Measurements from ENCODE around the gene GRK1.
A peak's percentile ranks its signal among the peaks of the same experiment; 100 is the strongest.
"Not testable (repeated sequence)": the region's sequence is repeated elsewhere in the genome, so short reads cannot be mapped to it uniquely, and the experiment has no call there.

GRK1 gene

DNA sequence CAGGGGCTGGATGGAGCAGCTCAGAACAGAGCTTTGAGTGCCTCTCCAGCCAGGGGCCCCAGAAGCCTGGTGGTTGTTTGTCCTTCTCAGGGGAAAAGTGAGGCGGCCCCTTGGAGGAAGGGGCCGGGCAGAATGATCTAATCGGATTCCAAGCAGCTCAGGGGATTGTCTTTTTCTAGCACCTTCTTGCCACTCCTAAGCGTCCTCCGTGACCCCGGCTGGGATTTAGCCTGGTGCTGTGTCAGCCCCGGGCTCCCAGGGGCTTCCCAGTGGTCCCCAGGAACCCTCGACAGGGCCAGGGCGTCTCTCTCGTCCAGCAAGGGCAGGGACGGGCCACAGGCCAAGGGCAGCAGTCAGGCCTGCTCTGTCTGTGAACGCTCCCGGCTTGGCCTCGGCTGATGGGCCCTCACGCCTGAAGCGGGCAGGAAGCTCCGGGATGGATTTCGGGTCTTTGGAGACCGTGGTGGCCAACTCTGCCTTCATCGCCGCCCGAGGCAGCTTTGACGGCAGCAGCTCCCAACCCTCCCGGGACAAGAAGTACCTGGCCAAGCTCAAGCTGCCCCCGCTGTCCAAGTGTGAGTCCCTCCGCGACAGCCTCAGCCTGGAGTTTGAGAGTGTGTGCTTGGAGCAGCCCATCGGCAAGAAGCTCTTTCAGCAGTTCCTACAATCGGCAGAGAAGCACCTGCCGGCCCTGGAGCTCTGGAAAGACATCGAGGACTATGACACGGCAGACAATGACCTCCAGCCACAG is at the start of gene GRK1:
GRK1 (plus strand) TSS at position 269 of the 751 bp plus-strand sequence; CDS start at position 437, 168 bp downstream.
- no peak for DNase-seq

DNA sequence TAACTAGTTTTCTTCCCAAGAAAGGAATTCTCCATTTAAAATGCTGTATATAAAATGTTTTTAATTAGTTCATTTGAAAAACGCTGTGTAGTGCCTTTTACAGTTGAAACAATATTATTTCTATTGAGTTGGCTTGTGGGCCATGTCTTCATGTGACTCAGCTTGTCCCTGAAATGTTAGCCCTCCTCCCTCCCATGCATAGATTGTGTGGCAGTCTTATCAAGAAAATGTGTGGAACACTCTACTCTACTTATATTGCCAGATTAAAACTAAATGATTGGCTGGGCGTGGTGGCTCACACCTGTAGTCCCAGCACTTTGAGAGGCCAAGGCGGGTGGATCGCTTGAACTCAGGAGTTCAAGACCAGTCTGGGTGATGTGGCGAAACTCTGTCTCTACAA is 49.1 kb upstream of the GRK1 start:
- no peak for DNase-seq

DNA sequence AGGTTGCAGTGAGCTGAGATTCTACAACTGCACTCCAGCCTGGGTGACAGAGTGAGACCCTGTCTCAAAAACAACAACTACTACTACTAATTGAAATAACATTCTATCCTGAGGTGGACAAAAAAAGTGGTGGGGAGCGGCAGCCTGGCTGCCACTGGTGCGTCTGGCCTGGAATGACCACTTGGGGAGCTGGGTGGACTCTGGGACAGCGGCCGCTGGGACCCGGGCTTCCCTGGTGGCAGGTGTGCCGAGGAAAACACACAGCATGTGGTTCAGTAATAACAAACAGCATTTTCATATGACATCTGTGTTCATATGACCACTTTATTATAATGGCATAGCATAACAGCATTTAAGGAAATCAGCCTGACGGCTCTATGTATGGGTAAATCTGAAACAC is 48.6 kb upstream of the GRK1 start:
- no peak for DNase-seq

DNA sequence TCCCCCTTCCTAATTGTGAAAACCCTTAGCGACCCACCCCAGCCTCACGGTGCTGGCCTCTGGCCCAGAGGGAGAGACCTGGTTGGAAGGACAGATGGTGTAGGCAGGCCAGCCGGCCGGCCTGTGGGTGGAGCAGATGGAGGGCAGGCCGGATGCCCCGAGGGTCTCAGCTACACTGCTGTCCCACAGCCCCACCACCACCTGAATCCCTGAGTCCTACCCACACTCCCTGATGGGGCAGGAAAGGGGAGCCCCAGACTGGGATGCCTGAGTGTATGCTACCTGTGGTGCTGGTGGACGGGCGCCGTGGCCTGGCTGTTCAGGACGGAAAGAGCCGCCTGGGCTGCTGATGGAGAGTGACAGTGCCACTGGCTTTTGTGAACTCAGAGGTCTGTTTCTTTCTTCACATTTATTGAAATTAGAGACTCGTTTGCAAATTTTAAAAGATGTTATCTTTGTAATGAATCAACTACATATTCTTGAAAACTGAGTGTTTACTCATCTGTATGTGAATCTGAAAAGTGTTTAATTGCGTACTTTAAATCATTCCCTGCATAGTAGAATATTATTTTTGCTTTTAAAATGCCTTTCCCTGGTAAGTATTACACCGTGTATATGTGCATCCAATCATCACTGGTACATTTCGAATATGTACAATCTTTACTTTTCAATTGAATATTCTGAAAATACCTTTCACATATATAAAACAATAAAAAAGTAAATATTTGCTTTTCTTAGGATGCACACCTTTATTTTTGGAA is 46.8 kb upstream of the GRK1 start:
- no peak for DNase-seq

DNA sequence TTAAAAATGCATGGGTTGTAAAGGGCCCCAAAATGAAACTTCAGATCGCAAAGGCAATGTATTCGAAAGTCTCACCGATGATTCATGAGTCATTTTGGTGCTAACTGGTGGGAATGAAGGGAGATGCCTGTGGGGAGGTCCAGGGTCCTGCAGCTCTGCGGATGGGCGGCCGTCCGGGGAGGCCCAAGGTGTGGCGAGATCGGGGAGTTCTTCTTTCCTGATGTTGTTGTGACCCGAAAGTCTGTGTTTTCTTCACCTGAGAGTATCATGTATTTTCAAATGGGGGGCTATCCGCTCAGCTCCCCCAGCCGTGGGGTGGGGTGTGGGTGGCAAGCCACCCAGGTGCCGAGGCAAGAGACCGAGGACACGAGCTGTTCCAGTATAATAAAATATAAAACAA is 46.0 kb upstream of the GRK1 start:
- no peak for DNase-seq

DNA sequence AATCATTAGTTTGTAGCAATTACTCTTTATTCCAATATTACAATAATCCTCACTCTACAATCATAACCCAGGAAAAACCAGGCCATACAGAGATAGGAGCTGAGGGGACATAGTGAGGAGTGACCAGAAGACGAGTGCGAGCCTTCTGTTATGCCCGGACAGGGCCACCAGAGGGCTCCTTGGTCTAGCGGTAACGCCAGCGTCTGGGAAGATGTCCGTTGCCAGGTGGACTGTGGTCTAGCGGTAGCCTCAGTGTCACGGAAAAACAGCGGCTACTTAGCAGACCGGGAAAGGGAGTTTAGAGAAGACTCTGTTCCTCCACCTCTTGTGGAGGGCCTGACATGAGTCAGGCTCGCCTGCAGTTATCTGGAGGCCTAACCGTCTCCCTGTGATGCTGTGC is 45.5 kb upstream of the GRK1 start:
- DNase-seq = peak; percentile 47

DNA sequence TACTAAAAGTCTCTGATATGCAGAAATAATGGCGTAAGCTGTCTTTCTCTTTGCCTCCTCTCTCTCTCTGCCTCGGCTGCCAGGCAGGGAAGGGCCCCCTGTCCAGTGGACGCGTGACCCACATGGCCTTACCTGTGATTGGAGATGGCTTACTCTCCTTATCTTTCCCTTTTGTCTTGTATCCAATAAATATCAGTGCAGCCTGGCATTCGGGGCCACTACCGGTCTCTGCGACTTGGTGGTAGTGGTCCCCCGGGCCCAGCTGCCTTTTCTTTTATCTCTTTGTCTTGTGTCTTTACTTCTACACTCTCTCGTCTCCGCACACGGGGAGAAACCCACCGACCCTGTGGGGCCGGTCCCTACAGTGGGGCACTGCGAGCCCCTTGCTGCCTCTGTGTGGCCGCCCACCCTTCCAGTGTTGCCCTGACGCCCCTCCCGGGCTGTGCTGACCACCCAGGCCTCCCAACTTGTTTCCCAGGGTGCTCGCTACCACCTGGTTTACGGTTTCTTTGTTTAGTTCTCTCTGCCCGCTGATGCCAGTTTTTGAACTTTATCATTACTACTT is 45.0 kb upstream of the GRK1 start:
- DNase-seq = not testable (repeated sequence)

DNA sequence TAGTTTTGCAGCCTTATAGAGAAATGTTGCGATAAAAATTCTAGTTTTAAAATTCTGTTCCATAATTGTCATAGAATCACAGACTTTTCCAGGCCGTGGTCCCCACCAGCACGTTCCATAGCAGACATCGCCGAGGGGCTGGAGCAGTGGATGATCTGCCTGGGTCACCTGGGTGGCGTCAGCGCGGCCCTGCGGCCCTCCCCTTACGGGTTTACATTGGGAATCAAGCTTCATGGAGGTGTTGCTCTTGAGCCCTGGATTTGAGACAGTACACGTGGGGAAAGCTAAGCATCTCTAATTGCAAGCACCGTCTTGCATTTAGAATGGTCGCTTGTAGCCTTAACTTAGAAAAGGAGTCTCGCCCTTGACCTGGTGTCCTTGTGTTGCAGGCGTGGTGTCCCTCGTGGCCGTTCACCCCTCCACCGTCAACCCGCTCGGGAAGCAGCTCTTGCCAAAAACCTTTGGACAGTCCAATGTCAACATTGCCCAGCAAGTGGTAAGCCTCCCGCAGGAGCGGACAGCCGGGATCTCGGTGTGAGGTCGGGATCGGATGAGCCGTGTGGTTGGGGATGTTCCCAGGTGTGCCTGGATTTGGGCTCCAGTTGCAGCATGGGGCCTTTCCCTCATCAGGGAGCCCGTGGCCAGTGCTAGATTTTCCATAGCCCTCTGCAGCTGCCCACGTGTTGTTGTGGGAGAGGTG is 44.1 kb upstream of the GRK1 start:
- no peak for DNase-seq

DNA sequence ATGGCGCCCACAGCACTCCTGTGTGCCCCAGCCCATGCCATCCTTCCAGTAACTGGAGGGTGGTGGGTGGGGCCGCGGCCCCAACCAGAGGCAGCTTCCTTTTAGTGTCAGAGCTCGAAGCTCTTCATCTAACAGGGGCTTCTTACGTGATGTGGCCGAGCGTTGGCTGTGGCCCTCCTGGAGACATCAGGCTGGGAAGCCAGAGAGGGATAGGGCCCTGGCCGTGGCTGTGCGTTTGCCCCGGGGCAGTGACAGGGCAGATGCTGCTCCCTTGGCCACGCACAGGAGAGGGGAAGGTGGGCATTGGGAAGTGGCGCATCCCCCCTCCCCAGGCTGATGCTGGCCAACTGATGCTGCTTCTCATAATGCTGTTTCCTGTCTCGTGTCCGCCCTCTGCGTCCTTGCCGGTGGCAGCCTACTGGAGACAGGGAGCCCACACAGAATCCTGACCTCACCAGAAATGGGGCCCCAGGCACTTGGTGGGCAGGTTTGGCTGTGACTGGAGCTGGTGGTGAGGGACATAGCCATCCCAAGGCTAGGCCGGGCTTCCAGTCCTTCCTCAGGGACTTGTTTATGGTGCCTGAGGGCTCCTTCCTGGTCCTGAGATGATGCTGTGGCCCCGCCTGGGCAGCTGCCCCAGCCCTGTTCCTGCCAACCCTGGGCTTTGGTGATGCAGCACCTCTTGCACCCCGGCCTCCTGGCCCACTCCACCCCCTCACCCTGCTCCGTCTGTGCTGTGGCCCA is 43.4 kb upstream of the GRK1 start:
- no peak for DNase-seq

DNA sequence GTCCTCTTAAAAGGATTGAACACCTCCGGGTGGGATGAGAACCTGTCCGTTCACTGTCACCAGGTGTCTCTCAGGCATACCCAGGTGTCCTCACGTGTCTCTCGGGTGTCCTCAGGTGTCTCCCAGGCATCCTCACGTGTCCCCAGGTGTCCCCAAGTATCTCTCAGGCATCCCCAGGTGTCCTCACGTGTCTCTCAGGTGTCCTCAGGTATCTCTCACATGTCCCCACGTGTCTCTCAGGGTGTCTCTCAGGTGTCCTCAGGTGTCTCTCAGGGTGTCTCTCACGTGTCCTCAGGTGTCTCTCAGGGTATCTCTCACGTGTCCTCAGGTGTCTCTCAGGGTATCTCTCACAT is 42.8 kb upstream of the GRK1 start:
- no peak for DNase-seq

DNA sequence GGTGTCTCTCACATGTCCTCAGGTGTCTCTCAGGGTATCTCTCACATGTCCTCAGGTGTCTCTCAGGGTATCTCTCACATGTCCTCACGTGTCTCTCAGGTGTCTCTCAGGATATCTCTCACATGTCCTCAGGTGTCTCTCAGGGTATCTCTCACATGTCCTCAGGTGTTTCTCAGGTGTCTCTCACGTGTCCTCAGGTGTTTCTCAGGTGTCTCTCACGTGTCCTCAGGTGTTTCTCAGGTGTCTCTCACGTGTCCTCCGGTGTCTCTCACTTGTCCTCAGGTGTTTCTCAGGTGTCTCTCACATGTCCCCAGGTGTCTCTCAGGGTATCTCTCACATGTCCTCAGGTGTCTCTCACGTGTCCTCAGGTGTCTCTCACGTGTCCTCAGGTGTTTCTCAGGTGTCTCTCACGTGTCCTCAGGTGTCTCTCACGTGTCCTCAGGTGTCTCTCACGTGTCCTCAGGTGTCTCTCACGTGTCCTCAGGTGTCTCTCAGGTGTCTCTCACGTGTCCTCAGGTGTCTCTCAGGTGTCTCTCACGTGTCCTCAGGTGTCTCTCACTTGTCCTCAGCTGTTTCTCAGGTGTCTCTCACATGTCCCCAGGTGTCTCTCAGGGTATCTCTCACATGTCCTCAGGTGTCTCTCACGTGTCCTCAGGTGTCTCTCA is 42.2 kb upstream of the GRK1 start:
- DNase-seq = not testable (repeated sequence)

DNA sequence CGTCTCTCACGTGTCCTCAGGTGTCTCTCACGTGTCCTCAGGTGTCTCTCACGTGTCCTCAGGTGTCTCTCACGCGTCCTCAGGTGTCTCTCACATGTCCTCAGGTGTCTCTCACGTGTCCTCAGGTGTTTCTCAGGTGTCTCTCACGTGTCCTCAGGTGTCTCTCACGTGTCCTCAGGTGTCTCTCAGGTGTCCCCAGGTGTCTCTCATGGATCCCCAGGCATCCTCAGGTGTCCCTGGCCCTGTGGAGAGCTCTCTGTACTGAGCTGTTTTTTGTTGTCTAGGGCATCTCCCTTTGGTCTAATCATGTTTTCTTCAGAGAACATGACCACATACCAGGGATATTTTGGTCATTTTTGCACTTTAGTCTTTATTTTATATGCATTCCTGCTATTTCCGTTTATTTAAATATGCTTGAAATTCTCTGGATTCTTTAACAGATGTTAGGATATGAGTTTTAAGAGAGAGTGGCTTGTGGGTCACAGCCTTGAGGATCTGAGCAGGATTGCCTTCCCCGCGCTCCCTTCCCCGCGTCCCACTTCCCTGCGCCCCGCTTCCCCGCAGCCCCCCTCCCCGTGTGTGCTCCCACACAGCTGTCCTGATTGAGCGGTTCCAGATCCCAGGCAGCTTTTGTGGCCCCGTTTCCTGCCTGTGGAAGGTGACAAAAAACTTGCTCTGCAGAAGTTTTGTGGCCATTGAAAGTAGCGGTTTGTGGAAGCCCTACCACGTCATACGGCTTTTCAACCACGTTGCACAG is 40.9 kb upstream of the GRK1 start:
- DNase-seq = no peak

DNA sequence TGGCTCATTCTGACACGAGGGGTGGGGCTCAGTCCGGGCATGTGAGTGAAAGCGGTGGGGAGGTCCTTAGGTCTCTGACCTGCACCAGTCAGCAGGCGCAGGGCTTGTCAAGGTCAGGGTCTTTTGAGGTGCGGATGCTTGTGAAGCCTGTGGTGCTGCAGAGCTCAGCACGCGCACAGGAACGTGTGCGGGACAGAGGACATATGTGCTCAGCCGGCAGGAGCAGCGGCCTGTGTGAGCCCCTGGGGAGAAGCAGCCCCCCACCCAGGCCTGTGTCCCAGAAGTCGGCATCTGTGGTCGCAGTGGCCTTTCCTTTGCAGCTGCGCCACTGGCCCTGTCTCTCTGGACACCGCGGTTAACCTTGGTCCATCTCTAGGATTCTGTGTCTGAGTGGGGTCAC is 39.9 kb upstream of the GRK1 start:
- no peak for DNase-seq

DNA sequence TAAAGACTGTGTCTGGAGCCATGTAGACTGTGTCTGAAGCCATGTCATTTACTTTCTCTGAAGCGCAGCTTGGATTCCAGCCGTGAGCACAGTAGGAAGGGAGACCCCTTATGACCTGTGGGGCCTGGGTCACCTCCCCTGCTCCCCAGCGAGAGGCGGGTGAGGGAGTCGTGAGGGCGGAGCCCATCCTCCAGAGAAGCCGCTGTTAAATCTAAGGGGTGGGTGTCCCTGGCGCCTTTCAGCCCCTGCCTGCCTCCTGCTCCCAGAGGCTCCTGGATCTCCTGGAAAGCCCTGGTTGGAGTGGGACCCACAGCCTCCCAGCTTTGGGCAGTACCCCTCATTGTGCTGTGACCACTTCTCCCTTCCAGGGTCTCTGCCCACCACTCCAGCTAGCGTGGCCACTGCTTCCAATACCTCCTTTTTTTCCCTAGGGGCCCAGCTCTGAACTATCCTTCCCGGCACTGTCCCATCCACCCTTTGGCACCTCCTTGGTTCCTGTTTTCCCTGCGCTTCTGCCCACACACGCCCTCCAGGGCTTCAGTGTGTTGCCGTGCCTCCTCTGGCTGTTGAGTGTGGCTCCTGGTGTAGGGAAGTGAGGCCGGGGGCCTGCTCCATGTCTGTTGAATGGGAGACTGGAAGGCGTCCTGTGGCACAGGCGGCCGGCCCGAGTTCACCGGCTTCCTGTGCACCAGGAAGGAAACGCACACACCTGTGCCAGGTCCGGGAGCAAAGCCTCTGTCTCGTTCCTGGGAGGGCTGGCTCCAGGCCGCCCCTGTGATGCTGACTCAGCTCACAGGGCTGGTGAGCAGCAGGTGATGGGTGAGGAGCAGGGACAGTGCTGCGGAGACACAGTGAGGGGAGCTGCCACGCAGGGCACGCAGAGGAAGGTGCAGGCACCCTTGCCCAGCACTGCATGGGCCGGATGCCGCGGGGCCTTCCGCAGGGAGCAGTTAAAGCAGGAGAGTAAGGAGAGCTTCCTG is 38.4 kb upstream of the GRK1 start:
- DNase-seq = no peak

DNA sequence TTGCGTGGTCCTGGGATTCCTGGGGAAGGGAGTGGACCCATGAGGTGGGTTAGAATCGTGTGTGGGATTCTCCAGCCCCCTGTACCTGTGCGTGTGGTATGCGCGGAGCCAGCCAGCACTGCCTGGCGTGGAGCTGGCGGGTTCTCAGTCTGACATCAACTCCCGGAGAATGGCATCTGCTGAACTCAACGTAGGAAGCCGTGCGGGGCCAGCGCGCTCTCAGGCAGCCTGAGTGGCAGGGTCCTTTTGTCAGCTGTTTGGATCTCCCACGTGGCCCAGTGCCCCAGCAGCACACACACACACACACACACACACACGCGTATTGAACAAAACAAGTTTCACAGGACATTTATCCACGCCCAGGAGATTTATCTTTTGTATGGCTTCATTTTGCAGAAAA is 37.2 kb upstream of the GRK1 start:
- DNase-seq = no peak

DNA sequence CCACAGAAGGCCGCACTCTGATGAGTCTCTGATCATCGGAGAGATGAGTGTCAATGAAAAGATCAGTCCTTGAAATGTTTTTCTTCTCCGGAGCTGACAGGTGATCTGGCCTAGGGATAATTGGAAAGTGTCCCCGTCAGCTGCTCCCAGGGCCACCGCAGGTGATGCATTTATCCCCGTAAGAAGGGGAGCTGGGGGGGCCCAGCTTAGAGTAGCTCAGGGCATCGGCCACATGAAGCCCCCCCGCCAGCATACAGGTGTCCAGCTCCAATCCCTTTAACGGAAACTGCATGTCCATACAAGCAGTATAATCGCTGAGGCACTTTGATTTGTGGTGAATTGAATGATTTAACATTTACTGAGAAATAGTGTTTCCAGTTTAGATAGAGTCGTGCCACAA is 36.7 kb upstream of the GRK1 start:
- DNase-seq = no peak

DNA sequence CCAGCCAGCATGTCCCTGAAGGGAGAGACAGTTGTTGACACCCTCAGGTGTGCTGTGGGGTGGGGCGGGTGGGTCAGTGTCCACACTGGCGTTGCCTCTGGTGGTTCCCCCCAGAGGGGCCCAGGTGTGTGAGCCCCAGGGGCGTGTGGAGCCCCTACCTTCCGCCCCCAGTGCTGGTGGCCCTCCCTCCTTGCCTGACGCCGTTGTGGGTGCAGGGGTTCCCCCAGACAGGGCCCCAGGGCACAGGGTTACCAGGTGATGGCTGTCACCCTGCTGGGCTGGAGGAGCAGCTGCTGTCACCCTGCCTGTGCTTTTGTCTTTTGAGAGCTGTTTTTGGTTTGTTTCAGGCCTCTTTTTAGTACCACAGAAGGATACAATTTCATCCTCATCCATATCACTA is 36.2 kb upstream of the GRK1 start:
- DNase-seq = no peak

DNA sequence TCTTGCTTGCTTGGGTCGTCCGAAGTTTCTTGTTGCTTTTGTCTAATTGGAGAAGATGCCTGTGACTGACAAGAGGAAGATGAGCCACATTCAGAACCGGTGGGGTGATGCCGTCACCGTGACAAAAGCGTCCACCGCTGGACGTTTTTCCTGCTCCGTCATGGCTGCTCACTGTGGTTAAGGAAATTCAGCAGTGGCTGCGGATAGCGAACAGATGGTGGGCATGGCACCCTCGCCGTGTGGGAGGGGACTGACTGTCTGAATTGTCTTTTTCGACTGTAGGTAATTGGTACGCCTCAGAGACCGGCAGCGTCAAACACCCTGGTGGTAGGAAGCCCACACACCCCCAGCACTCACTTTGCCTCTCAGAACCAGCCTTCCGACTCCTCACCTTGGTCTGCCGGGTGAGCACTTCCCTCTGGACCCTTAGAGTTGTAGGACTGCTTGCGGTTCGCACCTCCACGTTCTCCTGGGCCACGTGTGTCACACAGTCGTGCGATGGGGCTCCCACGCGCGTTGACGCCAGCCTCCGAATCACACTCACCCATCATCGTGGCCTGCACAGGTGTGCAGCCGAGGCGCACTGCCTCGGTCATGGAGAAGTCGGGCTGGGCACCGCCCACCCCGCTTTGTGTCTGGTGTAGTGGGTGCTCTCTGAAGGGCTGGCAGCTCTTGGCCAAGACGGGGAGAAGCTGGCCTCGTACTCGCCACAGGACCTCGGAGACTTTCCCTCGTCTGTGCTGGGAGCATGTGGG is 35.5 kb upstream of the GRK1 start:
- no peak for DNase-seq

DNA sequence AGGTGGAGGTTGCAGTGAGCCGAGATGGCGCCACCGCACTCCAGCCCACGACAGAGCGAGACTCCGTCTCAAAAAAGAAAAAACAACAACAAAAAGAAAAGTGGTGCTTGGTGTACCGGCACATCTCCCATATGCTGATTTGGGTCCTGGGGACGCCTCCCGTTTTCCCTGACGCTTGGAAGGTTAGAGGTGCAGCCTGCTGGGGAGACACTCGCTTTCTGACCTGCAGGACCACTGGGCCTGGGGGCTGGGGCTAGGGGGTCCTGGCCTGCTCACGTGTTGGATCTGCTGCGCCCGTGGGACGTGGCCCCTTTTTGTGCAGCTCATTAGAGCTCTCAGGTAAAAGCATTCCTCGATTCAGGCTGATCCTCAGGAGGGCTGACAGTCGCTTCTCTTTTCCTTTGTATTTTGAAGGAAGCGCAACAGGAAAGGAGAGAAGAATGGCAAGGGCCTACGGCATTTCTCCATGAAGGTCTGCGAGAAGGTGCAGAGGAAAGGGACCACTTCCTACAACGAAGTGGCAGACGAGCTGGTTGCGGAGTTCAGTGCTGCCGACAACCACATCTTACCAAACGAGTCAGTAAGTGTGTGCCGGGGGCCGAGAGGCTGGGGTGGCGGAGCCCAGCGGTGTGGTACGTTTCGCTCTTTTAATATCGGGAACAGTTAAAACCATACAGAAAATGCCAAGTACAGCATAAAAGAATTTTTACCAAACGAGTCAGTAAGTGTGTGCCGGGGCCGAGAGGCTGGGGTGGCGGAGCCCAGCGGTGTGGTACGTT is 34.1 kb upstream of the GRK1 start:
- no peak for DNase-seq

All from SHP77 treated with DMSO at 0.1 percent for 48 hours (cell line).